Amniotic epithelial cell (primary cell): ENCODE data around the gene BMP8A.
"Not testable (repeated sequence)": the region's sequence is repeated elsewhere in the genome, so short reads cannot be mapped to it uniquely, and the experiment has no call there.

ENCODE experiments used
- DNase-seq: peaks from one replicate; pipeline ENCODE4 v3.0.0-alpha.2; 2010; ENCODE audit warnings: low read depth

BMP8A gene

GRCh38 chr1:39527190-39527579 is 35.7 kb downstream of the BMP8A start:
- DNase-seq: not testable (repeated sequence)

- DNase-seq: no peak
These were observed 36.6 kb downstream of the BMP8A start for GRCh38 chr1:39528082-39528481.

GRCh38 chr1:39529901-39530535 is 38.6 kb downstream of the BMP8A start:
- DNase-seq: no peak

GRCh38 chr1:39531526-39531925 is 40.1 kb downstream of the BMP8A start:
- DNase-seq: no peak

GRCh38 chr1:39533442-39533841 is 42.0 kb downstream of the BMP8A start:
- no peak for DNase-seq

GRCh38 chr1:39538531-39539251 is 47.3 kb downstream of the BMP8A start:
- DNase-seq: no peak

- peak; percentile 67 for DNase-seq
These were observed 47.9 kb downstream of the BMP8A start for GRCh38 chr1:39539252-39539790.

GRCh38 chr1:39540504-39541031 is 49.1 kb downstream of the BMP8A start:
- peak; percentile 97 for DNase-seq

- no peak for DNase-seq
These were observed 51.5 kb downstream of the BMP8A start for GRCh38 chr1:39542924-39543323.

GRCh38 chr1:39544327-39544726 is 52.9 kb downstream of the BMP8A start:
- no peak for DNase-seq

- DNase-seq: no peak
These were observed 54.1 kb downstream of the BMP8A start for GRCh38 chr1:39545531-39545930.

GRCh38 chr1:39554277-39554676 is 62.8 kb downstream of the BMP8A start:
- no peak for DNase-seq

GRCh38 chr1:39561279-39561678 is 69.8 kb downstream of the BMP8A start:
- no peak for DNase-seq

- DNase-seq: no peak
These were observed 71.5 kb downstream of the BMP8A start for GRCh38 chr1:39562886-39563285.

GRCh38 chr1:39563669-39564068 is 72.2 kb downstream of the BMP8A start:
- DNase-seq: no peak

- no peak for DNase-seq
These were observed 72.9 kb downstream of the BMP8A start for GRCh38 chr1:39564340-39564739.

- DNase-seq: no peak
These were observed 73.5 kb downstream of the BMP8A start for GRCh38 chr1:39564941-39565340.

GRCh38 chr1:39566441-39567137 is 75.2 kb downstream of the BMP8A start:
- peak; percentile 29 for DNase-seq

GRCh38 chr1:39567302-39567701 is 75.9 kb downstream of the BMP8A start:
- no peak for DNase-seq

GRCh38 chr1:39568208-39568607 is 76.8 kb downstream of the BMP8A start:
- no peak for DNase-seq

- DNase-seq: no peak
These were observed 77.6 kb downstream of the BMP8A start for GRCh38 chr1:39569034-39569433.

GRCh38 chr1:39570477-39571177 is 79.2 kb downstream of the BMP8A start:
- DNase-seq: no peak
